HT1080 (cell line): Measurements from ENCODE around the gene RASD2. TPM values are rescaled to one million over a fixed set of nuclear protein-coding genes. Genes with fewer than 3 reads are reported as not detected.

Experiments used
- DNase-seq: peaks from one replicate; pipeline ENCODE4 v3.0.0-alpha.2; 2015; ENCODE audit warnings: low read depth
- total RNA-seq: library from RNA; depleted of rRNA; stranded (reverse); fragments of >200 nt; shearing (Covaris generic); gene quantifications from 2 replicates; pipeline ENCODE4 v1.2.3, GENCODE V29; 2014

RASD2 gene
- total RNA-seq, 1 experiment from 2014 or later: not detected

GRCh38 chr22:35517769-35518530 is 22.7 kb upstream of the RASD2 start:
- no peak for DNase-seq

GRCh38 chr22:35518811-35519210 is 21.8 kb upstream of the RASD2 start:
- DNase-seq: no peak

- DNase-seq: no peak
These were observed 21.2 kb upstream of the RASD2 start for GRCh38 chr22:35519306-35520000.

GRCh38 chr22:35521358-35522224 is 19.0 kb upstream of the RASD2 start:
- DNase-seq: no peak

- no peak for DNase-seq
These were observed 18.1 kb upstream of the RASD2 start for GRCh38 chr22:35522225-35523149.

- DNase-seq: no peak
These were observed 17.3 kb upstream of the RASD2 start for GRCh38 chr22:35523167-35523947.

- DNase-seq: no peak
These were observed 15.5 kb upstream of the RASD2 start for GRCh38 chr22:35524966-35525686.

- DNase-seq: no peak
These were observed 14.8 kb upstream of the RASD2 start for GRCh38 chr22:35525687-35526332.

GRCh38 chr22:35526333-35526979 is 14.2 kb upstream of the RASD2 start:
- no peak for DNase-seq

- DNase-seq: no peak
These were observed 11.7 kb upstream of the RASD2 start for GRCh38 chr22:35528927-35529326.

- no peak for DNase-seq
These were observed 9.9 kb upstream of the RASD2 start for GRCh38 chr22:35530700-35531099.

GRCh38 chr22:35531202-35531601 is 9.4 kb upstream of the RASD2 start:
- DNase-seq: no peak

GRCh38 chr22:35531676-35532075 is 9.0 kb upstream of the RASD2 start:
- DNase-seq: no peak

GRCh38 chr22:35533365-35534029 is 7.1 kb upstream of the RASD2 start:
- DNase-seq: no peak

- no peak for DNase-seq
These were observed 6.5 kb upstream of the RASD2 start for GRCh38 chr22:35534091-35534490.

GRCh38 chr22:35537232-35537631 is 3.4 kb upstream of the RASD2 start:
- no peak for DNase-seq

GRCh38 chr22:35538801-35539321 is 1.8 kb upstream of the RASD2 start:
- no peak for DNase-seq

- no peak for DNase-seq
These were observed 1.1 kb upstream of the RASD2 start for GRCh38 chr22:35539487-35539886.
